Measurements from ENCODE around the gene HCST.
"Not testable (repeated sequence)": the region's sequence is repeated elsewhere in the genome, so short reads cannot be mapped to it uniquely, and the experiment has no call there.

DNA sequence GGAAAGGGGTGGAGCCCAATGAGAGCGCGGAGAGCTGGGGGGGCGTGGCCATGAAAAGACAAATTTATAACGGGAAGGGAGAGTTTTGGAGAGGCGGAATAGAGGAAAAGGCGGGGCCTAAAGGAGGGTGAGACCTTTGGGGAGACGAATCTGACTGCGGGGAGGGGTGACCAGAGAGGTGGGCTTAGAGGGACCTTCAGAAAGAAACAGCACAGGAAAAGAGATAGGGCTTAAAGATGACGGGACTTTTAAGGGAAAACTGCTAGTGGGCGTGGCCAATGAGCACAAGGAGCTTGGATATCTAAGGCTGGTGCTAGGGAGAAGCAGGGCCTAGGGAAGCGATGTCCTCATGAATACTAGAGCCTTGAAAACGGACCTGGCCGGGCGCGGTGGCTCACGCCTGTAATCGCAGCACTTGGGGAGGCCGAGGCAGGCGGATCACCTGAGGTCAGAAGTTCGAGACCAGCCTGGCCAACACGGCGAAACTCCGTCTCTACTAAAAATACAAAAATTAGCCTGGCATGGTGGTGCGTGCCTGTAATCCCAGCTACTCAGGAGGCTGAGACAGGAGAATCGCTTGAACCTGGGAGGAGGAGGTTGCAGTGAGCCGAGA, 32.1 kb upstream of the HCST start:
- TF ChIP-seq NFRKB (IDR thresholded peaks at IDR 0.05); SUZ12 (IDR thresholded peaks at IDR 0.05); BHLHE40 (IDR thresholded peaks at IDR 0.05; ENCODE audit: borderline replicate concordance); L3MBTL2 (conservative IDR thresholded peaks at IDR 0.05); SP1 (IDR thresholded peaks at IDR 0.05); FOXM1 (IDR thresholded peaks at IDR 0.05; ENCODE audit: borderline replicate concordance); ELF4 (IDR thresholded peaks at IDR 0.05): not testable (repeated sequence)

Data from HEK293T (cell line).